HFFc6 (cell line): ENCODE data around the gene C5orf24. TPM values are rescaled to one million over a fixed set of nuclear protein-coding genes. Genes with fewer than 3 reads are reported as not detected.
"Not testable (repeated sequence)": the region's sequence is repeated elsewhere in the genome, so short reads cannot be mapped to it uniquely, and the experiment has no call there.

ENCODE experiments used
- DNase-seq: peaks from one replicate; pipeline ENCODE4 v3.0.0-alpha.2; 2018
- H3K27ac Mint-ChIP-seq: 2 replicates; pipeline ENCODE4 v1.8.0; 2020; ENCODE audit warnings: mild to moderate bottlenecking, mixed read lengths
- H3K27me3 Mint-ChIP-seq: 2 replicates; pipeline ENCODE4 v1.8.0; 2021; ENCODE audit warnings: mild to moderate bottlenecking, moderate library complexity, mixed read lengths; ENCODE audit not compliant: insufficient read depth
- H3K36me3 Mint-ChIP-seq: 2 replicates; pipeline ENCODE4 v1.8.0; 2021; ENCODE audit warnings: low read depth, mixed read lengths
- H3K4me1 Mint-ChIP-seq: 2 replicates; pipeline ENCODE4 v1.8.0; 2020; ENCODE audit warnings: low read depth, mixed read lengths
- H3K4me3 Mint-ChIP-seq: 2 replicates; pipeline ENCODE4 v1.8.0; 2020; ENCODE audit warnings: mild to moderate bottlenecking, moderate library complexity, mixed read lengths
- H3K9me3 Mint-ChIP-seq: 2 replicates; pipeline ENCODE4 v1.8.0; 2020; ENCODE audit warnings: mild to moderate bottlenecking, mixed read lengths
- total RNA-seq, 6 experiments: library from RNA; stranded (reverse); fragmentation: NEBNext Ultra II Directional; extraction: Animal tissue kit (Norgen Biotek cat#: 25700); gene quantifications; 2 replicates in 1 of 6; 3 replicates in 5 of 6; pipeline ENCODE4 v1.2.3, GENCODE V29; 2021
- TF ChIP-seq, protein P1 (sequence below): fragments of 200-600 bp; sonication (generic); IDR thresholded peaks from 2 replicates; pipeline ENCODE4 v1.5.0; 2021; ENCODE audit warnings: antibody characterized with exemption, mild to moderate bottlenecking

The C5orf24 gene
- total RNA-seq, 6 experiments from 2014 or later, result 48.8 to 61.5 (median 57.6) TPM

DNA sequence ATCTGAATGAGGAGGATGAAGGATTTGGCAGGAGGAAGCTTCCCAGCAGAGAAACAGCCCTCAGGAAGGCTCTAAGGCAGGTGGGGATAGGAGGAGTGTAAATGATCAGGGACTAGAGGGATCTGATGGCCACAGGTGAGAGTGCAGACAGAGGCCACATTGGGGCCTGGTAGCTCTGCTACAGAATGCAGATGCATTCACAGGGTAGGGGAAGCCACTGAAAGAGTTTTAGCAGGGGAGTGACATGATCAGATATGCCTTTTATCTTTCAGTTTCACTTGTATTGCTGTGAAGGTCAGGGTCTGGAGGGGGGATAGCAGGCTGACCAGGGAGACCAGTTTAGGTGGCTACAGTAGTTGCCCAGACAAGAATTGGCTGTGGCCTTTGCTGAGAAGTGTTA, 31.4 kb downstream of the C5orf24 start:
- Mint-ChIP-seq H3K27me3 (no peaks in the 10 kb centered on the region; the same call in 1 of the 2 replicates), H3K27ac (no peak overlapping the region), H3K9me3 (no peaks in the 10 kb centered on the region), H3K36me3 (peaks cover 14% of the 10 kb centered on the region), H3K4me1 (peaks cover 35% of the 10 kb centered on the region), H3K4me3 (no peak overlapping the region)
- TF ChIP-seq, protein P1, sequence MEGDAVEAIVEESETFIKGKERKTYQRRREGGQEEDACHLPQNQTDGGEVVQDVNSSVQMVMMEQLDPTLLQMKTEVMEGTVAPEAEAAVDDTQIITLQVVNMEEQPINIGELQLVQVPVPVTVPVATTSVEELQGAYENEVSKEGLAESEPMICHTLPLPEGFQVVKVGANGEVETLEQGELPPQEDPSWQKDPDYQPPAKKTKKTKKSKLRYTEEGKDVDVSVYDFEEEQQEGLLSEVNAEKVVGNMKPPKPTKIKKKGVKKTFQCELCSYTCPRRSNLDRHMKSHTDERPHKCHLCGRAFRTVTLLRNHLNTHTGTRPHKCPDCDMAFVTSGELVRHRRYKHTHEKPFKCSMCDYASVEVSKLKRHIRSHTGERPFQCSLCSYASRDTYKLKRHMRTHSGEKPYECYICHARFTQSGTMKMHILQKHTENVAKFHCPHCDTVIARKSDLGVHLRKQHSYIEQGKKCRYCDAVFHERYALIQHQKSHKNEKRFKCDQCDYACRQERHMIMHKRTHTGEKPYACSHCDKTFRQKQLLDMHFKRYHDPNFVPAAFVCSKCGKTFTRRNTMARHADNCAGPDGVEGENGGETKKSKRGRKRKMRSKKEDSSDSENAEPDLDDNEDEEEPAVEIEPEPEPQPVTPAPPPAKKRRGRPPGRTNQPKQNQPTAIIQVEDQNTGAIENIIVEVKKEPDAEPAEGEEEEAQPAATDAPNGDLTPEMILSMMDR, result no peak
- DNase-seq, result no peak

GRCh38 chr5:134878403-134878802, 32.6 kb downstream of the C5orf24 start:
- H3K27me3 Mint-ChIP-seq, result no peaks in the 10 kb centered on the region; the same call in 1 of the 2 replicates
- H3K4me3 Mint-ChIP-seq, result no peak overlapping the region
- H3K9me3 Mint-ChIP-seq, result no peaks in the 10 kb centered on the region
- TF ChIP-seq, protein P1, result no peak
- peaks cover 14% of the 10 kb centered on the region for H3K36me3 Mint-ChIP-seq
- peaks cover 32% of the 10 kb centered on the region for H3K4me1 Mint-ChIP-seq
- no peak for DNase-seq
- H3K27ac Mint-ChIP-seq, result no peak overlapping the region

- no peak for DNase-seq
- H3K27me3 Mint-ChIP-seq, result no peaks in the 10 kb centered on the region
- no peak overlapping the region for H3K27ac Mint-ChIP-seq
- no peaks in the 10 kb centered on the region for H3K9me3 Mint-ChIP-seq
- H3K4me1 Mint-ChIP-seq, result peaks cover 28% of the 10 kb centered on the region
- no peak overlapping the region for H3K4me3 Mint-ChIP-seq
- H3K36me3 Mint-ChIP-seq, result peaks cover 14% of the 10 kb centered on the region
- TF ChIP-seq, protein P1, result no peak
Measured at GRCh38 chr5:134879456-134879855, 33.7 kb downstream of the C5orf24 start.

- not testable (repeated sequence) for H3K27me3 Mint-ChIP-seq, H3K27ac Mint-ChIP-seq, H3K4me3 Mint-ChIP-seq, DNase-seq, H3K9me3 Mint-ChIP-seq
- Mint-ChIP-seq H3K36me3 (peaks cover 14% of the 10 kb centered on the region), H3K4me1 (peaks cover 24% of the 10 kb centered on the region)
Measured at GRCh38 chr5:134880937-134881336, 35.2 kb downstream of the C5orf24 start.

GRCh38 chr5:134881711-134882110, 35.9 kb downstream of the C5orf24 start:
- DNase-seq, result not testable (repeated sequence)

GRCh38 chr5:134887593-134888159, 41.9 kb downstream of the C5orf24 start:
- Mint-ChIP-seq H3K4me3 (no peak overlapping the region), H3K27me3 (no peaks in the 10 kb centered on the region; the same call in 1 of the 2 replicates), H3K9me3 (no peaks in the 10 kb centered on the region), H3K27ac (no peak overlapping the region), H3K36me3 (peaks cover 21% of the 10 kb centered on the region), H3K4me1 (no peaks in the 10 kb centered on the region)
- TF ChIP-seq, protein P1, result no peak
- no peak for DNase-seq

More at GRCh38 chr5:134881711-134882110, 35.9 kb downstream of the C5orf24 start:
- not testable (repeated sequence) for H3K9me3 Mint-ChIP-seq, H3K27me3 Mint-ChIP-seq, H3K36me3 Mint-ChIP-seq, H3K4me3 Mint-ChIP-seq, H3K27ac Mint-ChIP-seq
- peaks cover 17% of the 10 kb centered on the region for H3K4me1 Mint-ChIP-seq
